Heart left ventricle (tissue), 16 donors: ENCODE data around the gene PGC. TPM values are rescaled to one million over a fixed set of nuclear protein-coding genes. Genes with fewer than 3 reads are reported as not detected.
A peak's percentile ranks its signal among the peaks of the same experiment; 100 is the strongest.

Experiments
- ATAC-seq, 4 donors: fragments of 200-7000 bp; cut with Tn5 transposase; one replicate each; pipeline ENCODE4 v1.9.1; 2020 to 2022; ENCODE audit warnings: moderate library complexity in 4 of 4, mild to moderate bottlenecking in 3 of 4, moderate number of reproducible peaks in 1 of 4
- DNase-seq, 5 donors: peaks; one replicate each; pipeline ENCODE4 v3.0.0-alpha.2; 2020
- H3K27ac ChIP-seq, 12 donors: fragments of 200-600 bp; sonication (generic) in 4 of 12; one replicate each; pipeline versions ENCODE4 v1.5.0 to v1.8.0; 2016 to 2022; ENCODE audit warnings: mild to moderate bottlenecking in 2 of 12
- H3K27me3 ChIP-seq, 9 donors: fragments of 200-600 bp; sonication (generic) in 2 of 9; one replicate each; pipeline versions ENCODE4 v1.5.1 to v1.8.0; 2016 to 2022; ENCODE audit warnings: mild to moderate bottlenecking in 3 of 9
- H3K36me3 ChIP-seq, 9 donors: fragments of 200-600 bp; sonication (generic) in 2 of 9; one replicate each; pipeline versions ENCODE4 v1.5.0 to v1.8.0; 2018 to 2022; ENCODE audit warnings: mild to moderate bottlenecking in 2 of 9
- H3K4me1 ChIP-seq, 12 donors: fragments of 200-600 bp; sonication (generic) in 4 of 12; one replicate each; pipeline versions ENCODE4 v1.5.0 to v1.8.0; 2016 to 2022; ENCODE audit warnings: mild to moderate bottlenecking in 3 of 12
- H3K4me3 ChIP-seq, 12 donors: fragments of 200-600 bp; sonication (generic) in 4 of 12; one replicate each; pipeline versions ENCODE4 v1.5.0 to v1.8.0; 2017 to 2022; ENCODE audit warnings: mild to moderate bottlenecking in 9 of 12, moderate library complexity in 4 of 12
- H3K9me3 ChIP-seq, 12 donors: fragments of 200-600 bp; sonication (generic) in 4 of 12; one replicate each; pipeline versions ENCODE4 v1.5.0 to v1.8.0; 2016 to 2022; ENCODE audit warnings: mild to moderate bottlenecking in 1 of 12
- POLR2A ChIP-seq, 2 donors: fragments of 450-650 bp; IDR thresholded peaks; one replicate each; pipeline ENCODE4 v1.6.1; 2017; ENCODE audit warnings: antibody characterized with exemption in 2 of 2, mild to moderate bottlenecking in 2 of 2, moderate library complexity in 2 of 2
- WGBS, 4 donors: extraction: QIAGEN DNeasy Blood & Tissue Kit in 2 of 4; methylation state at CpG; one replicate each; pipeline versions ENCODE4 v1.1.5 to v1.1.7; 2013 to 2018; 5-methylcytosine and 5-hydroxymethylcytosine counted together
- intact Hi-C, 10 donors: fragments of 100-400 bp; cut with DNase I; formaldehyde crosslinking; loops; one replicate each; pipeline versions ENCODE4 v1.11.1 to v1.14.2; 2022
- polyA plus RNA-seq, 2 donors: library from polyadenylated mRNA; stranded (reverse); fragments of 200-250 nt; gene quantifications; one replicate each; pipeline ENCODE4 v1.2.3, GENCODE V29; 2013
- total RNA-seq, 9 donors: library from RNA; depleted of rRNA in 2 of 9; stranded (reverse); fragments of >200 nt in 2 of 9; fragmentation: NEBNext Ultra II Directional in 3 of 9; extraction: Animal tissue kit (Norgen Biotek cat#: 25700) in 3 of 9; gene quantifications; one replicate each; pipeline versions ENCODE4 v1.1.0 to v1.2.4, GENCODE V29; 2016 to 2023
- TF ChIP-seq, protein P1 (sequence below), 12 donors: fragments of 200-600 bp; sonication (generic) in 4 of 12; IDR thresholded peaks; one replicate each; pipeline versions ENCODE4 v1.5.0 to v1.8.0; 2018 to 2022; ENCODE audit warnings: antibody characterized with exemption in 12 of 12, mild to moderate bottlenecking in 5 of 12
- donor health status: ischemic (EF 13 %, LVEDD 7.1; RV severe dilation, severe dysfunction).
- donor health status: healthy with polysubstance abuse.
- donor health status: DM: no; HTN: yes; CAD: no.
- donor health status: DM: no; HTN: no; CAD: no.
- donor health status: ischemic (EF 25% LVEDD 6.9; RV normal size, moderate dysfunction).
- donor health status: ischemic (EF 25% LVEDD 5.7; RV mildly dilated, moderate dysfunction).
- donor health status: healthy.
- donor health status: DM: yes; HTN: yes; CAD: no.
- donor health status: ischemic (EF 35%, LVEDD 5.7; RV mildly dilated, moderate dysfunction).
- donor health status: nonischemic (EF 11% LVEDD 7.7; RV severe dilation, severe dysfunction).
- donor health status: DM: yes; HTN: yes; CAD: no.
- donor health status: PGD.
- donor health status: ischemic (EF 29% LVEDD 5.4; RV normal size, mild dysfunction).
- donor health status: nonischemic (EF 23%, LVEDD 6.1; RV moderate dilation, normal function).

Gene PGC
- total and polyA plus RNA-seq, 11 donors: 1.1 TPM; not detected in 10

DNA sequence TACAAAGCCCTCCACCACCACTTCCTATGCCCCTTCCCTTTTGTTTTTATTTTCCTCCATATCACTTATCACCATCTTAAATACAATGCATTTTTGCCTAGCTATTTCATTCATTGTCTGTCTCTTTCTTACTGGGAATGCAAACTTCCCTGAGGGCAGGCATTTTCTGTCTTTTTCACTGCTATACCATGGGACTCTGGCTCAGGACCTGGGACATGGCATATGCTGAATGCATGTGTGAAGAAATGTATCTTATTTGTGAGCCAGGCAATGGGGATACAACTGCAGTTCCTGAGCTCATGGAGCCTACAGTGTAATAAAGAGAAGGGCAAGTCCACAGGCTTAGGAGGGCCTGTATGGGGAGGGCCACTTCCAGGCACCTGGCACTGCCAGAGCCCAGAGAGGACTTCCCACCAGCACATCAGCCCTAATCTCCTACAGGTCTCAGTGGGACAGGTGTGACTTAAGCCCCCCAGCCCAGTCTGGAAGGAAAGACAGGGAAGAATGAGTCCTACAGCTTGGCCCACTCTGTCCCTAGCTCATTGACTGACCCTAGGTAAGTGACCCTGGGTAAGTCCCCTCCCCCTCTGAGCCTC, 55.0 kb downstream of the PGC start:
- peaks cover 0 to 45% (median 14%) of the 10 kb centered on the region in 12 donors for H3K4me1 ChIP-seq
- intact Hi-C loops: loop anchor here in 2 of 10 donors (5.0 to 10.0 kb wide), 2 partner anchors 83 to 85 kb away; partner anchors contain the start of gene FRS3 (in 2 of the 2)
- no peaks in the 10 kb centered on the region for H3K27me3 ChIP-seq
- no peak overlapping the region for H3K4me3 ChIP-seq
- no peaks in the 10 kb centered on the region for H3K9me3 ChIP-seq
- TF ChIP-seq, protein P1, sequence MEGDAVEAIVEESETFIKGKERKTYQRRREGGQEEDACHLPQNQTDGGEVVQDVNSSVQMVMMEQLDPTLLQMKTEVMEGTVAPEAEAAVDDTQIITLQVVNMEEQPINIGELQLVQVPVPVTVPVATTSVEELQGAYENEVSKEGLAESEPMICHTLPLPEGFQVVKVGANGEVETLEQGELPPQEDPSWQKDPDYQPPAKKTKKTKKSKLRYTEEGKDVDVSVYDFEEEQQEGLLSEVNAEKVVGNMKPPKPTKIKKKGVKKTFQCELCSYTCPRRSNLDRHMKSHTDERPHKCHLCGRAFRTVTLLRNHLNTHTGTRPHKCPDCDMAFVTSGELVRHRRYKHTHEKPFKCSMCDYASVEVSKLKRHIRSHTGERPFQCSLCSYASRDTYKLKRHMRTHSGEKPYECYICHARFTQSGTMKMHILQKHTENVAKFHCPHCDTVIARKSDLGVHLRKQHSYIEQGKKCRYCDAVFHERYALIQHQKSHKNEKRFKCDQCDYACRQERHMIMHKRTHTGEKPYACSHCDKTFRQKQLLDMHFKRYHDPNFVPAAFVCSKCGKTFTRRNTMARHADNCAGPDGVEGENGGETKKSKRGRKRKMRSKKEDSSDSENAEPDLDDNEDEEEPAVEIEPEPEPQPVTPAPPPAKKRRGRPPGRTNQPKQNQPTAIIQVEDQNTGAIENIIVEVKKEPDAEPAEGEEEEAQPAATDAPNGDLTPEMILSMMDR (IDR thresholded peaks at IDR 0.05): no peak
- no peak for TF ChIP-seq POLR2A (IDR thresholded peaks at IDR 0.05)
- DNase-seq: no peak
- no peak for ATAC-seq
- peaks cover 0 to 44% (median 32%) of the 10 kb centered on the region in 9 donors for H3K36me3 ChIP-seq
- no peak overlapping the region for H3K27ac ChIP-seq

DNA sequence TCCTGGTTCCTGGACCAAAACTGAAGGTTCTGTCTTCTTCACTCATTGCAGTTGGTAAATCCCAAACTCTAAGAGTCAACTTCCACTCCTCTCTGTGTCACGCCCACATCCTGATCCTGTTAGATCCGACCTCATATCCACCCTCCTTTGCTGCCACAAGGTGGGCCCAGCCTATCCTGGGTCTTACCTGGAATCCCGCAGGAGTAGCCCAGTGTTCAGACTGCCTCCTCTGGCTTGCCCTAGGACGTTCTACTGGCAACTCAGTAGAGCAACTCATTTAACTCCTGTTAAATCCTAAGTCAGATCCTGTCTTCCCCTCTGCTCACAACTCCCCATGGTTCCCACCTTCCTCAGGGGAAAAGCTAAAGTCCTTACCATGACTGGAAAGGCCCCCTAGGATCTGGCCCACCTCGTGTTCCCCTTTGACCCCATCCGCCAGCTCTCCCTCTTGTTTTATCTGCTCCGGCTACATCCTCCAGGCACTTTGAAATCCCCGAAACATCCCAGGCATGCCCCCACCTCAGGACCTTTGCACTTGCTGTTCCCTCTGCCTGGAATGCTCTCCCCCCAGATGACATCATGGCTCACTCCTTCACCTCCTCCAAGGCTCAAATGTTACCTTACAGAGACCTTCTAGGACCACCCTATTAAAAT, 55.6 kb downstream of the PGC start:
- Histone ChIP-seq H3K27ac (no peak overlapping the region), H3K9me3 (no peaks in the 10 kb centered on the region), H3K36me3 (peaks cover 0 to 47% (median 38%) of the 10 kb centered on the region in 9 donors), H3K27me3 (no peaks in the 10 kb centered on the region), H3K4me3 (no peak overlapping the region), H3K4me1 (peaks cover 0 to 45% (median 14%) of the 10 kb centered on the region in 12 donors)
- no peak for TF ChIP-seq POLR2A (IDR thresholded peaks at IDR 0.05)
- TF ChIP-seq, protein P1 (IDR thresholded peaks at IDR 0.05): no peak
- DNase-seq (no peak), ATAC-seq (no peak)
- intact Hi-C loops: loop anchor here in 2 of 10 donors (5.0 to 10.0 kb wide), 2 partner anchors 83 to 86 kb away; partner anchors contain the start of gene FRS3 (in 2 of the 2)
- 83 to 86% (median 84%) methylated on average over 8 of the region's 8 CpGs for WGBS, 4 donors

DNA sequence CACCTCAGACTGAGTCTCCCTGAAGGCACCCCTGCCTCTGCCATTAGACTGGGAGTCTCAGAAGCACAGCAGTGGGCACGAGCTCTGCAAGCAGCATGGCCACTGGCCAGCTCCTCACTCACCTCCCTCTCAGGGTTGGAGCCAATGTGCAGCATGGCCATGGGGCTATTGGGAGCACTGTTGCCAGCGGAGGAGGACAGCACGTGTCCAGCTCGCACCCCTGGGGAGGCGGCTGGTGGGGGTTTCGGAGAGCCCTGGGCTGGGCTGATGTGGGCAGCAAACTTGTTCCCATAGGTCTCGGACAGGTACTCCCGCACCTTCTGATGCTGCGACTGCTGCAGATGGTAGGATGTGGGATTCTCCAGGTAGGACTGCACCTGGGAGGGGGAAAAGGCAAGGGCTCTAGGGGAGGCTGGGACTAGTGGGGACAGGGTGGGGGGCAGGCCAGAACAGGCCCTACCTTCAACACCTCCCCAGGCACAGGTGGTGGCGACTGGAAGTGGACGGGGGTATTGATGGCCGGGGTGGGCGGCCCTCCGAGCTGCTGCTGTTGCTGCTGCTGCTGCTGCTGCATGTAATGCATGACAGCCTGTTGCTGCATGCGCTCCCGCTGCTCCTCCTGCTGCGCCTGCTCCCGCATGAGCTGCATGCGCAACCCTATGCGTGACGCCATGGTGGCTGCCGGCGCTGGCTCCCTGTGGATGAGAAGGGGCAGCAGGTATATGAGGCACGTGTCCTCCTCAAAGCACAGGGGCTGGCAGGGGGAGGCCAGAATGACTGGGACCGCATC, 56.5 kb downstream of the PGC start:
- peaks cover 0 to 54% (median 45%) of the 10 kb centered on the region in 9 donors for H3K36me3 ChIP-seq
- peaks cover 0 to 45% (median 14%) of the 10 kb centered on the region in 12 donors for H3K4me1 ChIP-seq
- no peaks in the 10 kb centered on the region for H3K9me3 ChIP-seq
- WGBS, 4 donors: 95 to 97% (median 95%) methylated on average over 19 to 25 of the region's 25 CpGs
- ATAC-seq (no peak), DNase-seq (peak in 1 of 5 donors; percentile 59)
- intact Hi-C loops: loop anchor here in 2 of 10 donors (5.0 to 10.0 kb wide), 2 partner anchors 84 to 87 kb away; partner anchors contain the start of gene FRS3 (in 2 of the 2)
- no peak overlapping the region for H3K27ac ChIP-seq
- H3K4me3 ChIP-seq: no peak overlapping the region
- H3K27me3 ChIP-seq: no peaks in the 10 kb centered on the region
- TF ChIP-seq POLR2A (IDR thresholded peaks at IDR 0.05): no peak
- TF ChIP-seq, protein P1 (IDR thresholded peaks at IDR 0.05): no peak
